ENCODE data around the gene MFAP2. TPM values are rescaled to one million over a fixed set of nuclear protein-coding genes. Genes with fewer than 3 reads are reported as not detected.
"Not testable (repeated sequence)": the region's sequence is repeated elsewhere in the genome, so short reads cannot be mapped to it uniquely, and the experiment has no call there.

MFAP2 gene
- total RNA-seq, 1 experiment from 2014 or later, result 0.50 TPM

DNA sequence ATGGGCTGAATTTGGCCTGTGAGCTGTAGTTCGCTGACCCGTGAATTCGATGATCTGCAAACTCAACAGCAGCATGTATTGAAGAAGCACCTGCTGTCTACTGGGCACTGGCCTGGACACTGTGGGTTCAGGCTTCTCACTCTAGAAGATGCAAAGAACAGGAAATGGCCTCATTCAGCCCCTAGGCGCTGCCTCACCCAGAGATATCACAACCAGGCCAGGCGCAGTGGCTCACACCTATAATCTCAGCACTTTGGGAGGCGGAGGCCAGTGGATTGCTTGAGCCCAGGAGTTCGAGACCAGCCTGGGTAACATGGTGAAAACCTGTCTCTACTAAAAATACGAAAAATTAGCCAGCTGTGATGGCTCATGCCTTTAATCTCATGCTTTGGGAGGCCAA is 23.6 kb downstream of the MFAP2 start:
- Mint-ChIP-seq H3K4me1 (ENCODE audit: low read depth, unreplicated experiment) (no peaks in the 10 kb centered on the region), H3K27ac (ENCODE audit: unreplicated experiment) (no peak overlapping the region), H3K36me3 (ENCODE audit: insufficient read depth, unreplicated experiment) (no peaks in the 10 kb centered on the region), H3K9me3 (ENCODE audit: low read depth, unreplicated experiment) (no peaks in the 10 kb centered on the region), H3K4me3 (ENCODE audit: low read depth, unreplicated experiment) (no peak overlapping the region), H3K27me3 (ENCODE audit: unreplicated experiment) (no peaks in the 10 kb centered on the region)
- TF ChIP-seq, protein P1, sequence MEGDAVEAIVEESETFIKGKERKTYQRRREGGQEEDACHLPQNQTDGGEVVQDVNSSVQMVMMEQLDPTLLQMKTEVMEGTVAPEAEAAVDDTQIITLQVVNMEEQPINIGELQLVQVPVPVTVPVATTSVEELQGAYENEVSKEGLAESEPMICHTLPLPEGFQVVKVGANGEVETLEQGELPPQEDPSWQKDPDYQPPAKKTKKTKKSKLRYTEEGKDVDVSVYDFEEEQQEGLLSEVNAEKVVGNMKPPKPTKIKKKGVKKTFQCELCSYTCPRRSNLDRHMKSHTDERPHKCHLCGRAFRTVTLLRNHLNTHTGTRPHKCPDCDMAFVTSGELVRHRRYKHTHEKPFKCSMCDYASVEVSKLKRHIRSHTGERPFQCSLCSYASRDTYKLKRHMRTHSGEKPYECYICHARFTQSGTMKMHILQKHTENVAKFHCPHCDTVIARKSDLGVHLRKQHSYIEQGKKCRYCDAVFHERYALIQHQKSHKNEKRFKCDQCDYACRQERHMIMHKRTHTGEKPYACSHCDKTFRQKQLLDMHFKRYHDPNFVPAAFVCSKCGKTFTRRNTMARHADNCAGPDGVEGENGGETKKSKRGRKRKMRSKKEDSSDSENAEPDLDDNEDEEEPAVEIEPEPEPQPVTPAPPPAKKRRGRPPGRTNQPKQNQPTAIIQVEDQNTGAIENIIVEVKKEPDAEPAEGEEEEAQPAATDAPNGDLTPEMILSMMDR (IDR thresholded peaks at IDR 0.05; ENCODE audit: unreplicated experiment), result no peak
- CTCF ChIA-PET, result no interaction called here
- no peak for DNase-seq
- BruUV-seq (replicated peaks), result no TSS peak
- intact Hi-C loops (cut with micrococcal nuclease; ENCODE audit: unreplicated experiment), result no loop called here

DNA sequence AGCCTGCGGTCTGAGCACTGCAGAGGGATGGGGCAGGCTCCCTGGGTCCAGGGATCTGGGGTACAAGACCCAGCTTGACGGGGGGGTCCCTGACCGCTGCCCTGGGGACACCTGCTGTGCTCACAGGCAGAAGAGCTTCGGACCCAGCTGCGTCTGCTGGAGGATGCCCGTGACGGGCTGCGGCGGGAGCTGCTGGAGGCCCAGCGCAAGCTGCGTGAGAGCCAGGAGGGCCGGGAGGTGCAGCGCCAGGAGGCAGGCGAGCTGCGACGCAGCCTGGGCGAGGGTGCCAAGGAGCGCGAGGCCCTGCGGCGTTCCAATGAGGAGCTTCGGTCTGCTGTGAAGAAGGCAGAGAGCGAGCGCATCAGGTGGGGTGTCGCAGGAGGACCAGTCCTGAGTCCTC is 25.2 kb downstream of the MFAP2 start:
- intact Hi-C loops (cut with micrococcal nuclease; ENCODE audit: unreplicated experiment), result no loop called here
- no peaks in the 10 kb centered on the region for H3K4me1 Mint-ChIP-seq (ENCODE audit: low read depth, unreplicated experiment)
- no peaks in the 10 kb centered on the region for H3K27me3 Mint-ChIP-seq (ENCODE audit: unreplicated experiment)
- H3K36me3 Mint-ChIP-seq (ENCODE audit: insufficient read depth, unreplicated experiment), result no peaks in the 10 kb centered on the region
- H3K9me3 Mint-ChIP-seq (ENCODE audit: low read depth, unreplicated experiment), result no peaks in the 10 kb centered on the region
- TF ChIP-seq, protein P1 (IDR thresholded peaks at IDR 0.05; ENCODE audit: unreplicated experiment), result no peak
- DNase-seq, result no peak
- no TSS peak for BruUV-seq (replicated peaks)
- CTCF ChIA-PET, result no interaction called here
- no peak overlapping the region for H3K27ac Mint-ChIP-seq (ENCODE audit: unreplicated experiment)
- no peak overlapping the region for H3K4me3 Mint-ChIP-seq (ENCODE audit: low read depth, unreplicated experiment)

DNA sequence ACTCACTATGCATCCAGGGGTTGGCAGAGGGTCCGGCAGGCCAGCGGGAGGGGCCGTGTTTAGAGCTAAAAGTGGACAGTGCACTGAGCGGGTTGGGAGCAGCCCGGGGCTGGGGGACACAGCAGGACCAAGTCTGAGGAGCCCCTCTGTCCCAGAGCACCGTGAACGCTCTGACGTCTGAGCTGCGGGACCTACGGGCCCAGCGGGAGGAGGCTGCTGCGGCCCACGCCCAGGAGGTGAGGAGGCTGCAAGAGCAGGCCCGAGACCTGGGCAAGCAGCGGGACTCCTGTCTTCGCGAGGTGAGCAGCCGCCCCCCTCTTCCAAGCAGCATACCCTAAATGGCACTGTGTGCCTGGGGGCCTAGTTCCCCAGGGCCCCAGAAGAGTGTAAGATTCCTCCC is 25.8 kb downstream of the MFAP2 start:
- DNase-seq, result no peak
- TF ChIP-seq, protein P1 (IDR thresholded peaks at IDR 0.05; ENCODE audit: unreplicated experiment), result no peak
- CTCF ChIA-PET, result no interaction called here
- Mint-ChIP-seq H3K27ac (ENCODE audit: unreplicated experiment) (no peak overlapping the region), H3K36me3 (ENCODE audit: insufficient read depth, unreplicated experiment) (no peaks in the 10 kb centered on the region), H3K27me3 (ENCODE audit: unreplicated experiment) (no peaks in the 10 kb centered on the region), H3K9me3 (ENCODE audit: low read depth, unreplicated experiment) (no peaks in the 10 kb centered on the region), H3K4me1 (ENCODE audit: low read depth, unreplicated experiment) (no peaks in the 10 kb centered on the region), H3K4me3 (ENCODE audit: low read depth, unreplicated experiment) (no peak overlapping the region)
- BruUV-seq (replicated peaks), result no TSS peak
- intact Hi-C loops (cut with micrococcal nuclease; ENCODE audit: unreplicated experiment), result no loop called here

DNA sequence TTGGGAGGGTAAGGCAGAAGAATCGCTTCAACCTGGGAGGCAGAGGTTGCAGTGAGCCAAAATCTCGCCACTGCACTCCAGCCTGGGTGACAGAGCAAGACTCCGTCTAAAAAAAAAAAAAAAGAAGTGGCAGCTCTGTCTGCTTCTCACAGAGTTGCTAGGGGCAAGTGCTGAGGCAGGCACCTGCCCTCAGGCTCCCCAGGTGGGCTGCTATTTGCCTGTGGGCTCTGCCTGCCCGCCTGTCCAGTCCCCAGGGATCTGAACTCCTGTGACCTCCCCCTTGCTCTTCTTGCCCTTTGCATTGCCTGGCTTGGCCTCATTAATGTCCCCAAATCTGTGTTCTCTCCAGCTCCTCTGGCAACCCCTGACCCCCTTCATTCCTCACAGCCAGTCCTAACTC is 28.0 kb downstream of the MFAP2 start:
- DNase-seq; H3K9me3 Mint-ChIP-seq (ENCODE audit: low read depth, unreplicated experiment); H3K36me3 Mint-ChIP-seq (ENCODE audit: insufficient read depth, unreplicated experiment); H3K4me1 Mint-ChIP-seq (ENCODE audit: low read depth, unreplicated experiment); intact Hi-C loops (cut with micrococcal nuclease; ENCODE audit: unreplicated experiment); BruUV-seq (replicated peaks); H3K27me3 Mint-ChIP-seq (ENCODE audit: unreplicated experiment); H3K27ac Mint-ChIP-seq (ENCODE audit: unreplicated experiment); H3K4me3 Mint-ChIP-seq (ENCODE audit: low read depth, unreplicated experiment): not testable (repeated sequence)
- CTCF ChIA-PET, result interaction anchor here (1.3 to 1.8 kb wide), 2 partner anchors 9 to 94 kb away, joined by 4 to 18 read pairs; no protein-coding TSS in a partner anchor

DNA sequence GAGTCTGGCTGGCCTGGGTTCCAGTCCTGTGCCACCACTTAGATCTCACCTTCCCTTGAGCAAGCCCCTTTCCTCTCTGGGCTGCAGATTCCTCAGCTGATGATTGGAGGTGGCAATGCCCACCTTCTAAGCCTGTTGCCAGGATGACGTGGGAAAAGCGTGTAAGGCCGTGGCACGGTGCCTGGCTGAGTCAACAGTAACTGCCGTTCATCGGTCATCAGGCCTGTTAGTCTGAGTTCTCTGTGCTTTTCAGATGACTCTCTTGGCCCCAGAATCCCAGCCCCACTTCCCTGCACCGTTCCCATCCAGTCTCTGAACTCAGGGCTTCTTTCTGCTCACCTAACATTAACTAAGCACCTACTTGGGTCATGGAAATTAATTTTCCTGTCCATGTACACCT is 31.4 kb downstream of the MFAP2 start:
- intact Hi-C loops (cut with micrococcal nuclease; ENCODE audit: unreplicated experiment); H3K4me3 Mint-ChIP-seq (ENCODE audit: low read depth, unreplicated experiment): not testable (repeated sequence)

DNA sequence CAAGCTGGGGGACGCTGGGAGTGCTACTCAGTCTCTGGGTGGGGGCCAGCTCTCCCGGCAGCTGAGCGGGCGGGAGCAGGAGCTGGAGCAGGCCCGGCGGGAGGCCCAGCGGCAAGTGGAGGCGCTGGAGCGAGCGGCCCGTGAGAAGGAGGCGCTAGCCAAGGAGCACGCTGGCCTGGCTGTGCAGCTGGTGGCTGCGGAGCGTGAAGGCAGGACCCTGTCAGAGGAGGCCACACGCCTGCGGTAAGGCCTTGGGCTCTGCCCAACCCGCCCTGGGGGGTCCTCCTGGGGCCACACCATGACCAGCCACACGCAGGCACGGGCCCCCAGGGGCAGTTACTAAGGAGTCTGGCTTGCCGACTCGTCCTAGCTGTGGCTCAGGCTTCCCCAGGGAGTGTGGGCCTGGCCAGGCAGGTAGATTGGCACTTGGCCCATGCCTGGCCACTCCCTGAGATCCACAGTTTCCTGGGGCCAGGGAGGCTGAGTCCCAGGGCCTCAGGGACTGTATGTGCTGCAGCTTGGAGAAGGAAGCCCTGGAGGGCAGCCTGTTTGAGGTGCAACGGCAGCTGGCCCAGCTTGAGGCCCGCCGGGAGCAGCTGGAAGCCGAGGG is 32.0 kb downstream of the MFAP2 start:
- H3K27me3 Mint-ChIP-seq (ENCODE audit: unreplicated experiment); BruUV-seq (replicated peaks); H3K9me3 Mint-ChIP-seq (ENCODE audit: low read depth, unreplicated experiment); H3K4me3 Mint-ChIP-seq (ENCODE audit: low read depth, unreplicated experiment); H3K36me3 Mint-ChIP-seq (ENCODE audit: insufficient read depth, unreplicated experiment); DNase-seq; intact Hi-C loops (cut with micrococcal nuclease; ENCODE audit: unreplicated experiment); H3K27ac Mint-ChIP-seq (ENCODE audit: unreplicated experiment); H3K4me1 Mint-ChIP-seq (ENCODE audit: low read depth, unreplicated experiment): not testable (repeated sequence)
- CTCF ChIA-PET, result interaction anchor here (0.5 kb wide), 1 partner anchor 44 kb away, joined by 5 read pairs; no protein-coding TSS in a partner anchor

More for the DNA sequence above, 31.4 kb downstream of the MFAP2 start:
- DNase-seq; CTCF ChIA-PET; H3K9me3 Mint-ChIP-seq (ENCODE audit: low read depth, unreplicated experiment); H3K27ac Mint-ChIP-seq (ENCODE audit: unreplicated experiment); H3K27me3 Mint-ChIP-seq (ENCODE audit: unreplicated experiment); H3K4me1 Mint-ChIP-seq (ENCODE audit: low read depth, unreplicated experiment); BruUV-seq (replicated peaks); H3K36me3 Mint-ChIP-seq (ENCODE audit: insufficient read depth, unreplicated experiment): not testable (repeated sequence)
